Breast epithelium (tissue), 4 donors: ENCODE measurements around the gene ZNF841. TPM values are rescaled to one million over a fixed set of nuclear protein-coding genes. Genes with fewer than 3 reads are reported as not detected.

ENCODE experiments used
- DNase-seq, 2 donors: peaks; one replicate each; pipeline ENCODE4 v3.0.0-alpha.2; 2019; ENCODE audit warnings: low spot score in 2 of 2
- H3K27ac ChIP-seq, 2 donors: fragments of 200-600 bp; sonication (generic) in 1 of 2; one replicate each; pipeline ENCODE4 v1.5.1; 2016 to 2019; ENCODE audit warnings: mild to moderate bottlenecking in 1 of 2
- H3K27me3 ChIP-seq, 2 donors: fragments of 200-600 bp; sonication (generic) in 1 of 2; one replicate each; pipeline versions ENCODE4 v1.5.1 to v1.6.0; 2017 to 2019; ENCODE audit warnings: control low read depth in 1 of 2, mild to moderate bottlenecking in 1 of 2
- H3K36me3 ChIP-seq: fragments of 200-600 bp; one replicate; pipeline ENCODE4 v1.5.1; 2019
- H3K4me1 ChIP-seq, 2 donors: fragments of 200-600 bp; sonication (generic); one replicate each; pipeline ENCODE4 v1.5.1; 2016 to 2019; ENCODE audit warnings: control low read depth in 1 of 2
- H3K4me3 ChIP-seq, 3 donors: fragments of 200-600 bp; sonication (generic); 1 replicate in 2 of 3; 2 replicates in 1 of 3; pipeline ENCODE4 v1.5.1; 2016 to 2019; ENCODE audit warnings: mild to moderate bottlenecking in 3 of 3, moderate library complexity in 2 of 3
- H3K9me3 ChIP-seq, 2 donors: fragments of 200-600 bp; sonication (generic) in 1 of 2; one replicate each; pipeline ENCODE4 v1.5.1; 2016 to 2019; ENCODE audit warnings: control low read depth in 1 of 2
- POLR2A ChIP-seq: fragments of 450-650 bp; IDR thresholded peaks from one replicate; pipeline ENCODE4 v1.6.1; 2016; ENCODE audit warnings: antibody characterized with exemption, mild to moderate bottlenecking, moderate library complexity
- POLR2AphosphoS5 ChIP-seq, 3 donors: sonication (generic); formaldehyde crosslinking; IDR thresholded peaks; one replicate each; pipeline ENCODE4 v1.6.1; 2017; ENCODE audit warnings: antibody characterized with exemption in 3 of 3
- intact Hi-C: fragments of 100-400 bp; cut with DNase I; formaldehyde crosslinking; loops from one replicate; pipeline ENCODE4 v1.15.1; 2023; ENCODE audit warnings: low total_unique reads
- total RNA-seq, 3 donors: library from RNA; depleted of rRNA; stranded (reverse); fragments of >200 nt; gene quantifications; one replicate each; pipeline ENCODE4 v1.1.0, GENCODE V29; 2016
- TF ChIP-seq, protein P1 (sequence below), 3 donors: fragments of 450-650 bp; IDR thresholded peaks; one replicate each; pipeline ENCODE4 v1.5.1; 2016 to 2017; ENCODE audit warnings: antibody characterized with exemption in 3 of 3, mild to moderate bottlenecking in 3 of 3, moderate library complexity in 3 of 3

Gene ZNF841
- total RNA-seq, 3 donors from 2014 or later = 16.0 to 25.9 (median 19.3) TPM

DNA sequence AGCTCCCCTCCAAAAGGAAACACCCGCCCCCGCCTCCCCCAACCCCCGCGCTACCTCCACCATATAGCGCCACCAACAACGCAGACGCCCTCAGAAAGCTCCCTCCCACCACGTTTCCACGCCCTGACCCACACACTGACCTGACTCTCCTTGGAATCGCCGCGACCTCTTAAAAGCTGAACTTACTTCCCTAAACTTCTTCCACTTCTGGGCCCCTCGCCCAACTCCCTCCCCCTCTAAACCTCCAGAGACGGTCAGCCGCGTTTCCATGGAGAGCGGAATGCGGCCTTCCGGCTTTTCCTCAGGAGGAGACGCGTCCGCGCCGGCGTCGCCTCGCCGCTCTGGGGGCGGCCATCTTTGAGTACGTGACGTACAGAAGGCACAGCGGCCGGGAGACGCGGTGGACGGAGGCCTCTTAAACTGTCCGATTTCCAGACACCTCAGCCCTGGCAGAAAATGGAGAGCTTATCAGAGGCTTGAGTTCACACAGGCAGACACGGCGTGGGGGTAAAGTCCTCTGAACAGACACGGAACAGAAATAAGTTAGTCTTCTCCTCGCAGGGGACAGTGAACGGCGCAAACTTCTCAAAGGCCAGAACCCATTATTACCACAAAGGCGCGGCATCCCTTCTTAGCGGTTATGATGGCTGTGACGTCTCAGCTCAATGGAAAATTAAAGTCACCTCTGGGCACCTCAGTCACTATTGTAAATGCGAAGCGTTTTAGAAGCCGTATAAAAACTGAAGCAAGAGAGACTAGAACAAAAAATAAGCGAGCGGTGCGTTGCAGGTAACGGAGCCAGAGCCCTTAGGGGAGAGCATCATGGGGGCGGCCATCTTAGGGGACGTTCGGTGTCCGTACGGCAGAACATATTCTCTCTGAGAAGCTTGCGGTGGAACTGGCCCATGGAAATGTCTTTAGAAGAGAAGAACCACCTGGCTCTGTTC is 46.7 kb downstream of the ZNF841 start, which contains the start of gene ZNF432:
Gene ZNF432 (minus strand): TSS at position 284 of the 947 bp plus-strand sequence. CDS start 1,970 bp downstream, outside the sequence.
- Histone ChIP-seq H3K4me1 (no peaks in the 10 kb centered on the region), H3K27me3 (no peaks in the 10 kb centered on the region), H3K36me3 (peaks cover 5% of the 10 kb centered on the region), H3K27ac (peak within 1 kb of the TSS; percentile 92 to 96), H3K9me3 (peaks cover 35 to 62% of the 10 kb centered on the region in 2 donors), H3K4me3 (peak within 1 kb of the TSS; percentile 50 to 81 (median 70))
- intact Hi-C loops = no loop called here
- TF ChIP-seq POLR2AphosphoS5 (IDR thresholded peaks at IDR 0.05) (peak; percentile 83 to 92 (median 86)), POLR2A (peak; percentile 27)
- TF ChIP-seq, protein P1, sequence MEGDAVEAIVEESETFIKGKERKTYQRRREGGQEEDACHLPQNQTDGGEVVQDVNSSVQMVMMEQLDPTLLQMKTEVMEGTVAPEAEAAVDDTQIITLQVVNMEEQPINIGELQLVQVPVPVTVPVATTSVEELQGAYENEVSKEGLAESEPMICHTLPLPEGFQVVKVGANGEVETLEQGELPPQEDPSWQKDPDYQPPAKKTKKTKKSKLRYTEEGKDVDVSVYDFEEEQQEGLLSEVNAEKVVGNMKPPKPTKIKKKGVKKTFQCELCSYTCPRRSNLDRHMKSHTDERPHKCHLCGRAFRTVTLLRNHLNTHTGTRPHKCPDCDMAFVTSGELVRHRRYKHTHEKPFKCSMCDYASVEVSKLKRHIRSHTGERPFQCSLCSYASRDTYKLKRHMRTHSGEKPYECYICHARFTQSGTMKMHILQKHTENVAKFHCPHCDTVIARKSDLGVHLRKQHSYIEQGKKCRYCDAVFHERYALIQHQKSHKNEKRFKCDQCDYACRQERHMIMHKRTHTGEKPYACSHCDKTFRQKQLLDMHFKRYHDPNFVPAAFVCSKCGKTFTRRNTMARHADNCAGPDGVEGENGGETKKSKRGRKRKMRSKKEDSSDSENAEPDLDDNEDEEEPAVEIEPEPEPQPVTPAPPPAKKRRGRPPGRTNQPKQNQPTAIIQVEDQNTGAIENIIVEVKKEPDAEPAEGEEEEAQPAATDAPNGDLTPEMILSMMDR (IDR thresholded peaks at IDR 0.05) = no peak
- peak; percentile 90 to 91 for DNase-seq

DNA sequence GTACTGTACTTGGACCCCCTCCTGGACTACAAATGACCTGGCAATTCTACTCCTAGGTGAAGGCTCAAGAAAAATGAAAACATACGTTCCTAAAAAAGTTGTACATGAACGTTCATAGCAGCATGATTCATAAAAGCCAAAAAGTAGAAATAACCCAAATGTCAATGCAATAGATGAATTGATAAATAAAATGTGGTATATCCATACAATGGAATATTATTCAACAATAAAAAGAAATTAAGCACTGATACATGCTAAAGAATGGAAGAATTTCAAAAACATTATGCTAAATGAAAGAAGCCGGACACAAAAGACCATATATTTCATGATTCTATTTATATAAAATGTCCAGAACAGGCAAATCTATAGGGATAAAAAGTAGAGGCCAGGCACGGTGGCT is 56.4 kb downstream of the ZNF841 start:
- H3K36me3 ChIP-seq = peaks cover 67% of the 10 kb centered on the region
- H3K4me3 ChIP-seq = peak overlapping the region in 1 of 3 donors; percentile 4
- intact Hi-C loops = no loop called here
- no peaks in the 10 kb centered on the region for H3K27me3 ChIP-seq
- no peak overlapping the region for H3K27ac ChIP-seq
- H3K9me3 ChIP-seq = peaks cover 78 to 92% of the 10 kb centered on the region in 2 donors
- TF ChIP-seq POLR2A (no peak), POLR2AphosphoS5 (IDR thresholded peaks at IDR 0.05) (no peak)
- TF ChIP-seq, protein P1 (IDR thresholded peaks at IDR 0.05) = no peak
- no peaks in the 10 kb centered on the region for H3K4me1 ChIP-seq
- no peak for DNase-seq

DNA sequence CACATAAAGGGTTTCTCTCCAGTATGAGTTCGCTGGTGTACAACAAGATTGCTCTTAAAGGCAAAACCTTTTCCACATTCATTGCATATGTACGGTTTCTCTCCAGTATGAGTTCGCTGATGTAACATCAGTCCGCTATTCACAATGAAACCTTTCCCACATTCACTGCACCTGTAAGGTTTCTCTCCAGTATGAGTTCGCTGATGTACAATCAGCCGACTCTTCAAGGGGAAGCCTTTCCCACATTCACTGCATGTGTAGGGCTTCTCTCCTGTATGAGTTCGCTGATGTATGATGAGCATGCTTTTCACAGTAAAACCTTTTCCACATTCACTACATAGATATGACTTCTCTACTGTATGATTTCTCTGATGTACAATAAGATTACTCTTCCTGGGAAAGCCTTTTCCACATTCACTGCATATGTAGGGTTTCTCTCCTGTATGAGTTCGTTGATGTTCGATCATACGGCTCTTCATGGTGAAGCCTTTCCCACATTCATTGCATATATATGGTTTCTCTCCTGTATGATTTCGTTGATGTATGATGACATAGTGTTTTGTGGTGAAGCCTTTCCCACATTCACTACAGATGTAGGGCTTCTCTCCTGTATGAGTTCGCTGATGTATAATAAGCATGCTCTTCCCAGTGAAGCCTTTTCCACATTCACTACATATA is 61.4 kb downstream of the ZNF841 start:
- intact Hi-C loops = no loop called here
- Histone ChIP-seq H3K27me3 (no peaks in the 10 kb centered on the region), H3K4me3 (peak overlapping the region in 1 of 3 donors; percentile 10), H3K9me3 (peaks cover 78 to 95% of the 10 kb centered on the region in 2 donors), H3K36me3 (peaks cover 44% of the 10 kb centered on the region), H3K27ac (no peak overlapping the region), H3K4me1 (no peaks in the 10 kb centered on the region)
- no peak for DNase-seq
- TF ChIP-seq POLR2AphosphoS5 (IDR thresholded peaks at IDR 0.05) (no peak), POLR2A (no peak)
- TF ChIP-seq, protein P1 (IDR thresholded peaks at IDR 0.05) = no peak

DNA sequence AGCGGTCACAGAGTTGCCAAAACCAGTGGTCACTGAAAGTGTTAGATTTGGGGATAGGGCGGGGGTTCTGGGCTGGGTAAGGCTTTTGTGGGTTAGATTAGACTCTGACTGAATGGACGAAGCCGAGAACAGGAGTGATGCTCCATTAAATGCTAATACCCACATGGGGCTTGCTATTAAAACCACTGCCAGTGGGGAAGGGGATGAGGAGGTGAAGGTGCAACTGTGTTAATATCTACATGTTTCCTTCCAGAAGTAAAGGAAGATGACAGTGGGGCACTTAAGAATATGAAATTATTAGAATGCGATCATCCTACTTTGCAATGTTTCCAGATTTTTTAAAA is 66.8 kb downstream of the ZNF841 start:
- Histone ChIP-seq H3K4me1 (peaks cover 0 to 6% of the 10 kb centered on the region in 2 donors), H3K27ac (peak overlapping the region; percentile 94 to 95), H3K27me3 (no peaks in the 10 kb centered on the region), H3K4me3 (peak overlapping the region; percentile 61 to 84 (median 75)), H3K9me3 (peaks cover 54 to 71% of the 10 kb centered on the region in 2 donors), H3K36me3 (peaks cover 11% of the 10 kb centered on the region)
- intact Hi-C loops = no loop called here
- TF ChIP-seq POLR2A (no peak), POLR2AphosphoS5 (IDR thresholded peaks at IDR 0.05) (no peak)
- TF ChIP-seq, protein P1 (IDR thresholded peaks at IDR 0.05) = no peak
- DNase-seq = no peak
